SK-N-MC (cell line): ENCODE results near the gene SDK2.

Source experiments
- DNase-seq: peaks from one replicate; pipeline ENCODE4 v3.0.0-alpha.2; 2011; ENCODE audit warnings: low read depth, low spot score
- H3K27ac ChIP-seq: fragments of 200-600 bp; sonication (generic); 2 replicates; pipeline ENCODE4 v1.5.1; 2016; ENCODE audit warnings: mixed run types
- H3K36me3 ChIP-seq: fragments of 200-600 bp; sonication (generic); 2 replicates; pipeline ENCODE4 v1.6.1; 2017; ENCODE audit warnings: antibody characterized with exemption, low read length, mixed read lengths; ENCODE audit not compliant: insufficient read depth
- H3K4me3 ChIP-seq: fragments of 200-600 bp; sonication (generic); 2 replicates; pipeline ENCODE4 v1.5.1; 2016
- H3K9ac ChIP-seq: fragments of 200-600 bp; sonication (generic); 2 replicates; pipeline ENCODE4 v1.8.0; 2017; ENCODE audit warnings: mixed run types, mixed read lengths; ENCODE audit not compliant: insufficient read length
- H3K9me3 ChIP-seq: fragments of 200-600 bp; sonication (generic); 2 replicates; pipeline ENCODE4 v1.6.1; 2017; ENCODE audit warnings: low read depth, mild to moderate bottlenecking, antibody characterized with exemption, low read length, moderate library complexity, mixed read lengths
- EZH2 ChIP-seq: fragments of 200-600 bp; sonication (generic); IDR thresholded peaks from one replicate; pipeline ENCODE4 v1.6.1; 2017; ENCODE audit warnings: antibody characterized with exemption
- FOXP2 ChIP-seq: optimal IDR thresholded peaks from 2 replicates; pipeline ENCODE3; 2011; ENCODE audit warnings: mild to moderate bottlenecking, moderate library complexity; ENCODE audit not compliant: insufficient read depth; ENCODE audit errors: extremely low read length, control extremely low read depth
- POLR2AphosphoS5 ChIP-seq: IDR thresholded peaks from 2 replicates; pipeline ENCODE4 v1.6.1; 2012; ENCODE audit warnings: mild to moderate bottlenecking, low read depth, low read length, borderline replicate concordance

SDK2 gene

GRCh38 chr17:73490851-73491250 lies 153.4 kb downstream of the SDK2 start:
- Histone ChIP-seq H3K27ac (no peak overlapping the region), H3K9ac (no peak overlapping the region), H3K36me3 (no peaks in the 10 kb centered on the region), H3K9me3 (no peaks in the 10 kb centered on the region), H3K4me3 (no peak overlapping the region)
- no peak for TF ChIP-seq EZH2
- DNase-seq: no peak

DNA sequence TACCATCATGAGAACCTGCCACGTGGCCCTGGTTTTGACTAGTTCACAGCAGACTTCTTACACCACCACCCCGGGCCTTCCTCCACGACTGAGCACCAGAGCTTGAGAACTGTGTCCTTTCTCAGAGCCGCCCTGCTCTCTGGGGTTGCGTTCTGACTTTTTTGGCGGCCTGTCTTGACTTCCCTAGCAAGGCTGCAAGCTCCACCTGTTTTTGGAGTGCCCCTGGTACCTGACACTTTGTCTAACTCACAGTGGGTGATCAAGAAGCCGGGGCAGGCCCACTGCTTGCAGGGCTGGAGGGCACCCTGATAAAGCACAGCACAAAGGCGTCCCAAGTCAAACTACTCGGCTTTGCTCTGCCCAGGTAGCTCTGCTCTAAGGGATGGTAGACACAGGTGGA lies 154.3 kb downstream of the SDK2 start:
- Histone ChIP-seq H3K36me3 (no peaks in the 10 kb centered on the region), H3K9me3 (no peaks in the 10 kb centered on the region), H3K27ac (no peak overlapping the region), H3K9ac (no peak overlapping the region), H3K4me3 (no peak overlapping the region)
- DNase-seq: no peak
- TF ChIP-seq POLR2AphosphoS5 (no peak), FOXP2 (no peak), EZH2 (no peak)

- Histone ChIP-seq H3K36me3 (no peaks in the 10 kb centered on the region), H3K4me3 (no peak overlapping the region), H3K9me3 (no peaks in the 10 kb centered on the region), H3K27ac (no peak overlapping the region), H3K9ac (no peak overlapping the region)
- no peak for TF ChIP-seq FOXP2
- TF ChIP-seq EZH2: no peak
- no peak for TF ChIP-seq POLR2AphosphoS5
- no peak for DNase-seq
Observed at GRCh38 chr17:73489333-73489732, 154.9 kb downstream of the SDK2 start.

- H3K9me3 ChIP-seq: no peaks in the 10 kb centered on the region
- no peak for DNase-seq
- H3K9ac ChIP-seq: no peak overlapping the region
Observed at GRCh38 chr17:73485130-73485529, 159.1 kb downstream of the SDK2 start.

GRCh38 chr17:73482894-73483293 lies 161.4 kb downstream of the SDK2 start:
- no peak overlapping the region for H3K4me3 ChIP-seq
- TF ChIP-seq POLR2AphosphoS5: no peak
- no peak for TF ChIP-seq FOXP2
- TF ChIP-seq EZH2: no peak
- DNase-seq: no peak
- H3K9me3 ChIP-seq: no peaks in the 10 kb centered on the region
- no peak overlapping the region for H3K9ac ChIP-seq
- H3K27ac ChIP-seq: no peak overlapping the region
- no peaks in the 10 kb centered on the region for H3K36me3 ChIP-seq

More at GRCh38 chr17:73485130-73485529, 159.1 kb downstream of the SDK2 start:
- H3K36me3 ChIP-seq: no peaks in the 10 kb centered on the region
- TF ChIP-seq EZH2 (no peak), FOXP2 (no peak), POLR2AphosphoS5 (no peak)
- H3K27ac ChIP-seq: no peak overlapping the region
- no peak overlapping the region for H3K4me3 ChIP-seq

- no peak overlapping the region for H3K9ac ChIP-seq
- H3K27ac ChIP-seq: no peak overlapping the region
- no peak for DNase-seq
- H3K36me3 ChIP-seq: no peaks in the 10 kb centered on the region
- no peak overlapping the region for H3K4me3 ChIP-seq
- no peak for TF ChIP-seq FOXP2
- TF ChIP-seq EZH2: no peak
- TF ChIP-seq POLR2AphosphoS5: no peak
- no peaks in the 10 kb centered on the region for H3K9me3 ChIP-seq
Observed at GRCh38 chr17:73482251-73482716, 162.0 kb downstream of the SDK2 start.

- no peak for DNase-seq
- TF ChIP-seq POLR2AphosphoS5 (no peak), FOXP2 (no peak), EZH2 (no peak)
- Histone ChIP-seq H3K4me3 (no peak overlapping the region), H3K27ac (no peak overlapping the region), H3K9ac (no peak overlapping the region), H3K9me3 (no peaks in the 10 kb centered on the region), H3K36me3 (no peaks in the 10 kb centered on the region)
Observed at GRCh38 chr17:73481676-73482075, 162.6 kb downstream of the SDK2 start.

- Histone ChIP-seq H3K36me3 (no peaks in the 10 kb centered on the region), H3K27ac (no peak overlapping the region), H3K4me3 (no peak overlapping the region), H3K9ac (no peak overlapping the region), H3K9me3 (no peaks in the 10 kb centered on the region)
- TF ChIP-seq FOXP2 (no peak), EZH2 (no peak), POLR2AphosphoS5 (no peak)
- DNase-seq: no peak
Observed at GRCh38 chr17:73480740-73481139, 163.5 kb downstream of the SDK2 start.

DNA sequence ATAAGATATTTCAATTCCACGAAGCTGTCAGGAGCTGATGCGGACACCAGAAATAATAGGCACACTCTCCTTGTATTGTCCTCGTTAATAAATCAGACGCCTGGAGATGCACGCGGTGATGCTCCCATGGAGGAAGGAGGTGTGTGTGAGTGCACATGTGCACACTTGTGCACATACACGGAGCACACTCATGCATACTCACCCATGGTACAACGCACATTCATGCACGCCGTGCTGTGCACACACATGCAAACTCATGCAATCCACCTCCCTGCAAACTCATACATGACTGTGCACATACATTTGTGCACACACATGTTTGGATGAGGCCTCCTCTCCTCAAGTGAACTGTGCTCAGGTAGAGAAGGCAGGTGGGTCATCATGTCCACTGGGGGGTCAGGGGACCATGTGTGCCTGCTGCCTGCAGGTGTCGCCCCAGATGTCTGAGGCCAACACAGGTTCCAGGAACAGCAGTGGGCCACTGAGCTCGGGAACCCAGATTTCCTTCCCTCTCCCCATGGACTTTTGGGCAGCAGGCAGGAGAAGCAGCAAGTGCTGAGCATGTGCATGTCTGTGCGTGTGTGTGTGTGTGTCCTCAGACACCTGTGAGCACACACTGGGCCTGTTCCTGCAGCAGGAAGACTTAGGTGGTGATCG lies 165.3 kb downstream of the SDK2 start:
- DNase-seq: no peak
- no peak overlapping the region for H3K27ac ChIP-seq
- no peak for TF ChIP-seq POLR2AphosphoS5

More for the DNA sequence above, 165.3 kb downstream of the SDK2 start:
- H3K4me3 ChIP-seq: no peak overlapping the region
- no peaks in the 10 kb centered on the region for H3K36me3 ChIP-seq
- no peaks in the 10 kb centered on the region for H3K9me3 ChIP-seq
- no peak overlapping the region for H3K9ac ChIP-seq
